ENCODE results near the gene CSPG5.

CSPG5 gene, protein sequence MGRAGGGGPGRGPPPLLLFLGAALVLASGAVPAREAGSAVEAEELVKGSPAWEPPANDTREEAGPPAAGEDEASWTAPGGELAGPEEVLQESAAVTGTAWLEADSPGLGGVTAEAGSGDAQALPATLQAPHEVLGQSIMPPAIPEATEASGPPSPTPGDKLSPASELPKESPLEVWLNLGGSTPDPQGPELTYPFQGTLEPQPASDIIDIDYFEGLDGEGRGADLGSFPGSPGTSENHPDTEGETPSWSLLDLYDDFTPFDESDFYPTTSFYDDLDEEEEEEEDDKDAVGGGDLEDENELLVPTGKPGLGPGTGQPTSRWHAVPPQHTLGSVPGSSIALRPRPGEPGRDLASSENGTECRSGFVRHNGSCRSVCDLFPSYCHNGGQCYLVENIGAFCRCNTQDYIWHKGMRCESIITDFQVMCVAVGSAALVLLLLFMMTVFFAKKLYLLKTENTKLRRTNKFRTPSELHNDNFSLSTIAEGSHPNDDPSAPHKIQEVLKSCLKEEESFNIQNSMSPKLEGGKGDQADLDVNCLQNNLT

DNA sequence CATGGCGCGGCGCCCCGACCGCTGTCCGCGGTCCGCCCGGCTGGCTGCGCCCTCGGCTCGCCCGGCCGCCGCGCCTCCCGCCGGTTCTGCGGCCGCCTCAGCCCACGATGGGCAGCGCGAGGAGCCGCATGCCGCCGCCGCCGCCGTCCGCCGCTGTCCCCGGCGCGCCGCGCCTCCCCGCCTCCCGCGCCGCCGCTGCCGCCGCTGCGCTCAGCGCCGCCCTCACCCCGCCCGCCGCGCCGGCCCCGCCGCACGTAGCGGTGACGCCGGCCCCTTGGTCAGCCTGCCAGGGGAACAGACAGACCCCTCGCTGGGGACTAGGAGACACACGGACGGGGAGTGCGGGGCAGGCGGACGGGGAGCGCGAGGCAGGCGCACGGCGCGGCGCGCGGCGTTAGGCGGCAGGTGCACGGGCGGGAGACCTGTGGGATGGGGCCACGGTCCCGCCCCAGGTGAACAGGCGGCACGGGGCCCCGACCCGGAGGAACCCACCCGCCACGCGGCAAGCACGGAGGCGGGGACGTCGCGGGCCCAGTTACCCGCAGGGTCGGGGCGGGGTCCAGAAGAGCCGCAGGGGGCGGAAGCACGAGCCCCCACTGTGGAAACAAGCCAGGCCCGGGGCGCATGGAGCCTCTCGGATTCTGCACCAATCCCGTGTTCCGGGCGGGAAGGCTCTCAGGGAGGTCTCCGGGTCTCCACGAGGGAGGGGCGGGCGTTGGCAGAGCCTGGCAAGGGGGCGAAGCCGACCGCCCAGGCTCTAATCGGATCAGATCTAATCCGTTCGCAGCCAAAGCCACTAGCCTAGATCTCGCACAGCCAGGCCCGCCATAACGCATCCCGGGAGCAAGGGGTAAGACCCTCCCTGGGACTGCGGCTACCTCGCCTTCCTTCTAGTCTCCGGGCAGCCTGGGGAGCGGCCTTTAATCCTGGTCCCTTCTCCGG, at the start of gene CSPG5:
Gene CSPG5 (minus strand): TSS at position 175 of the 942 bp plus-strand sequence. CDS start 172 bp downstream, at position 3.
- peak within 1 kb of the TSS; percentile 83 for H3K4me3 ChIP-seq
- no peak for DNase-seq (ENCODE audit: low spot score)
- peak within 1 kb of the TSS in 1 of 2 donors; percentile 54 for H3K27ac ChIP-seq
- TF ChIP-seq CTCF (IDR thresholded peaks at IDR 0.05), result no peak

DNA sequence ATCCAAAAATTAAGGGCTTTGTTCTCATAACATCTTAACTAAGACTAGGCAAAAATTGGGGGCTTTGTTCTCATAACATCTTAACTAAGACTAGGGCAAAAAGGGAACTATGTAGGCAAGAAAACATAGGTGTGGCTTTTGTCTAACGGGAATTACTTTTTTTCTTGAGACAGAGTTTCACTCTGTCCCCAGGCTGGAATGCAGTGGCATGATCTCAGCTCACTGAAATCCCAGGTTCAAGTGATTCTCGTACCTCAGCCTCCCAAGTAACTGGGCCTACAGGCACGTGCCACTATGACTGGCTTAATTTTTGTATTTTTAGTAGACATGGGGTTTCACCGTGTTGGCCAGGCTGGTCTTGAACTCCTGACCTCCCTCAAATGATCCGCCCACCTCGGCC, 49.8 kb upstream of the CSPG5 start:
- DNase-seq (ENCODE audit: low spot score), result no peak
- no peak overlapping the region for H3K27ac ChIP-seq
- no peak for TF ChIP-seq CTCF (IDR thresholded peaks at IDR 0.05)

DNA sequence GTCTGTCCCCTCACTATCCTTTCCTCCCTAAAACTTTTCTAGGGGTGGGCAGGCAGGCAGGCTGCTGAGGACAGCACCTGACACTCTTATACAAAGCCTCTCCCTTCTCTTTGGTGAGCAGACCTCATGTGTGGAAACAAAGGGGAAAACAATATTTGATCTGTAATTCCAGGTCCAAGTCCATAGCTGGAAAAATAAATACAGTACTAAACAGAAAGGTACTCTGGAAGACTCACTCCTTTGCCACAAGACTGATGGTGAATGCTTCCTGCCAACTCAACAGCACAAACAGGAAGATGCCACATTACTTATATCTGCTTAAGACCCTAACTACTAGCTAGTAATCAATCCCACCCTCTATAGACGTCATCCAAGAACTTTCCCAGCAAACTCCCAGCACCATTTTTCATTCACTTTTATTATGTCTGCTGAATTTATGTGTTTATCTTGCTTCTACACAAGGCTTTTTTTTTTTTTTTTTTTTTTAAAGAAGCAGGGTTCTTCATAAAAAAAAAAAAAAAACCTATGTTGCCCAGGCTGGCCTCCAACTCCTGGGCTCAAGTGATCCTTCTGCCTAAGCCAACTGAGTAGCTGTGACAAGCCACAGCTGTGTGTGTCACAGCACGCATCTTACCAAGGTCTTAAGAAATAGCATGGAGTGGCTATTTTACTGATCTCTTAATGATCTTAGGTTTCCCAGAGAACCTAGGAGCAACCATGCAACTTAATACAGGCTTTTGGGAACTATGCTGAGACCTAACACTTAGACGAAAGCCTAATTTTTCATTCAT, 44.2 kb upstream of the CSPG5 start:
- no peak for DNase-seq (ENCODE audit: low spot score)
- Histone ChIP-seq H3K27ac (no peak overlapping the region), H3K4me3 (no peak overlapping the region)
- TF ChIP-seq CTCF (IDR thresholded peaks at IDR 0.05), result no peak

More for the DNA sequence above, 49.8 kb upstream of the CSPG5 start:
- H3K4me3 ChIP-seq, result no peak overlapping the region

- H3K27ac ChIP-seq, result no peak overlapping the region
- DNase-seq (ENCODE audit: low spot score), result no peak
- no peak for TF ChIP-seq CTCF (IDR thresholded peaks at IDR 0.05)
- no peak overlapping the region for H3K4me3 ChIP-seq
Measured at GRCh38 chr3:47617086-47618010, 38.7 kb upstream of the CSPG5 start.

- Histone ChIP-seq H3K27ac (no peak overlapping the region), H3K4me3 (no peak overlapping the region)
- DNase-seq (ENCODE audit: low spot score), result no peak
- TF ChIP-seq CTCF (IDR thresholded peaks at IDR 0.05), result no peak
Measured at GRCh38 chr3:47614788-47615187, 36.1 kb upstream of the CSPG5 start.
